Measurements from ENCODE around the gene SBNO1.
"Not testable (repeated sequence)": the region's sequence is repeated elsewhere in the genome, so short reads cannot be mapped to it uniquely, and the experiment has no call there.

Gene SBNO1

GRCh38 chr12:123248996-123249741, 115.5 kb downstream of the SBNO1 start:
- DNase-seq (ENCODE audit: low read depth): not testable (repeated sequence)

DNA sequence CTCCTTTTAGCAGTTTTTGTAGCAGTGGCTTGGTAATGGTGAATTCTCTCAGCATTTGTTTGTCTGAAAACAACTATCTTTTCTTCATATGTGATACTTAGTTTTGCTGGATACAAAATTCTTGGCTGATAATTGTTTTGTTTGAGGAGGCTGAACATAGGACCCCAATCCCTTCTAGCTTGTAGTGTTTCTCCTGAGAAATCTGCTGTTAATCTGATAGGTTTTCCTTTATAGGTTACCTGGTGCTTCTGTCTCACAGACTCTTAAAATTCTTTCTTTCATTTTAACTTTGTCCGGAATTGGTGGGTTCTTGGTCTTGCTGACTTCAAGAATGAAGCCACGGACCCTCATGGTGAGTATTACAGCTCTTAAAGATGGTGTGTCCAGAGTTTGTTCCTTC, 116.5 kb downstream of the SBNO1 start:
- DNase-seq (ENCODE audit: low read depth): not testable (repeated sequence)

DNA sequence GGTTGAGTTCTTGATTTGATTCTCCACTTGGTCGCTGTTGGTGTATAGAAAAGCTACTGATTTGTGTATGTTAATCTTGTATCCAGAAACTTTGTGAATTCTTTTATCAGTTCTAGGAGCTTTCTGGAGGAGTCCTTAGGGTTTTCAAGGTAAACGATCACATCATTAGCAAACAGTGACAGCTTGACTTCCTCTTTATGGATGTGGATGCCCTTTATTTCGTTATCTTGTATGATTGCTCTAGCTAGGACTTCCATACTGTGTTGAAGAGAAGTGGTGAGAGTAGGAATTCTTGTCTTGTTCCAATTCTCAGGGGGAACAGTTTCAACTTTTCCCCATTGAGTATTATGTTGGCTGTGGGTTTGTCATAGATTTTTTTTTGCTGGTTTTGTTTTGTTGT, 119.0 kb downstream of the SBNO1 start:
- DNase-seq (ENCODE audit: low read depth): no peak

DNA sequence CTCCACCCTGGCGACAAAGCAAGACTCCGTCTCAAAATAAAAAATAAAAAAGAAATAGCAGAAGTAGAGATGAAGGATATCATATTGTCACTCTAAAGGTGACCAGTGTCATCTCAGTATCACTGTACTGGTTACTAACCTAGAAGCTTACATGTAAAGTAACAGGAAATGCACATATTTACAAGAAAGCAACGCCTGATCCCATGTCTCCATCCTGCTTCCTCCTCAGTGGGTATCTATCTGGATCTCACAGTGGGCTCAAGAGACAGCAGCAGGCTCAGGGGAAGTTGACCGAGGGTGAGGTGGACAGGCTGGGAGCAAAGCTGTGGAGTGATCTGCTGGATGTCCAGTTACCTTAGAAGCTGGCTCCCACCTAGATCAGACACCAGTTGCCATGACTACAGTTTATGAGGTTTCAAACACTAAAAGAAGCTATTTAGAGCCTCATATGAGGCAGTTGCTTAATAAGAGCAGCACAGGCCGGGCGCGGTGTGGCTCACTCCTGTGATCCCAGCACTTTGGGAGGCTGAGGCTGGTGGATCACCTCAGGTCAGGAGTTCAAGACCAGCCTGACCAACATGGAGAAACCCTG, 120.9 kb downstream of the SBNO1 start:
- DNase-seq (ENCODE audit: low read depth): no peak

DNA sequence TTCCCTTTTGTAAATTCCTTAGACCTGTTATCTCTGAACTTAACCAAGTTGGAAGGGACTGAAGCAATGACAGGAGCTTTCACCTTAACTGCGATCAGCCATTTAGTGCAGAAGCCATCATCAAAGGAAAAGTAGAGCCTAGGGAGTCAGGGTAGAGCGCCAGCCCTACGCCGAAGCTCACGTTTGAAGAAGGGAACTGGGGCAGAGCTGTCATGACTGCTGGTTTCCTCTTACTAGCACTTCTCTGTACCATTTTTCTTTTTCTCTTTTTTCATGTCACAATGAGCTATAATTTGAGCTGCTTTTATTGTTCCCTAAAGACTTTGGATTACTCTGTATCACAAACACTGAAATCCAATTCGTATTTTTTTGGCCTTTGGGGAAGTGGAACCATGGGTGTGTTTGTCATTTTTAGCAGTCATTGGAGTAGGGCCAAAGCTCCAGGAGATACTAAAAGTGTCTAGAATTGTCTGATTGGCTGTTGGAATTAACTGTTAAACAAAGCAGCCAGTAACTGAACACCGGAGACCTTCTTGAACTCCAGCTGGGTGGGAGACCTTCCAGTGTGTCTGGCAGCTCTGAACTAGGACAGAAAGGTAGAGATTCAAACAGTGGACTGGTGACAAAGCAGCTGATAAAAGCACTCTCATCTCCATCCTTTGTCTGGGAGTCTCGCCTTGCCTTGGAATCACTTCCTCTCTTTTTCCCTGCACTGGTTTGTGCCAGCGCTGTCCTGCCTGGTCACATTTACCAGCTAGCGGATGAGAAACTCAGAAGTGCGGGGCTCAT, 122.3 kb downstream of the SBNO1 start:
- no peak for DNase-seq (ENCODE audit: low read depth)

All from stimulated activated CD8-positive, alpha-beta memory T cell treated with anti-CD3 and anti-CD28 coated beads, Interleukin-15, amount 100 ng/mL, for 24 hours (primary cell).